Bone marrow (tissue), 2 donors: ENCODE data around the gene LDB3.
"Not testable (repeated sequence)": the region's sequence is repeated elsewhere in the genome, so short reads cannot be mapped to it uniquely, and the experiment has no call there.

Experiments
- DNase-seq, 2 donors: peaks; one replicate each; lab custom pipeline; 2025; lab: John Stamatoyannopoulos, UW

LDB3 gene

DNA sequence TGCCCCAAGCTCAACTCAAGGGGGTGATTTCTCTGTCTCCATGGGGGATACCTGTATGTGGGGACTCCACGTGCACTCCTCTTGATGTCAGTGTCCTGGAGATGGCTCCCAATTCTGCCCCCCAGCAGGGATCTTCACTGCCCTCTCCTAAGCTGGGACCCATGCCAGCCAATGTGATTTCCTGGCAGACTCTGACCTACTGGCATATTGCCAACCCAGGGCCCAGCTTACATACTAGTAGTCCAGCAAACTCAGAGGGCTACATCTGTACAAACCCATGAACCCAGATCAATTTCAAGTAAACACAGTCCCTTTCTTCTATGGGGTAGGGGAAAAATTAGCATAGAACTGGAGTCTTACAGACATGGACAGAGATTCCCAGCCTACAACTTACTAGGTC, 61.9 kb downstream of the LDB3 start:
- DNase-seq = no peak

- no peak for DNase-seq
These were observed 64.5 kb downstream of the LDB3 start for GRCh38 chr10:86732771-86733170.

- DNase-seq = no peak
These were observed 65.0 kb downstream of the LDB3 start for GRCh38 chr10:86733260-86733671.

- DNase-seq = no peak
These were observed 66.1 kb downstream of the LDB3 start for GRCh38 chr10:86734207-86734988.

DNA sequence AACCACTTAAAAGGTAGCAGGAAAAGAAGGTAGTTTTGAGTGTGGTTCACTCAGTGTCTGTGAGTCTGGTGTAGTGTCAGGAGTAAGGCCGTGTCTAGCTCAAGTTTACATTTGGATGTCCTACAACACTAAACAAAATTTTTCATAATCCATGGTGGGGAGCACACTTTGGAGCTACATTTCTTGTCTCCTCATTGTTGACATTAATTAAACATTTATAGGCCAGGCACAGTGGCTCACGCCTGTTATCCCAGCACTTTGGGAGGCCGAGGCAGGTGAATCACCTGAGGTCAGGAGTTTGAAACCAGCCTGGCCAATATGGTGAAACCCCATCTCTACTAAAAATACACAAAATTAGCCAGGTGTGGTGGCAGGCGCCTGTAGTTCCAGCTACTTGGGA, 67.0 kb downstream of the LDB3 start:
- DNase-seq = not testable (repeated sequence)

DNA sequence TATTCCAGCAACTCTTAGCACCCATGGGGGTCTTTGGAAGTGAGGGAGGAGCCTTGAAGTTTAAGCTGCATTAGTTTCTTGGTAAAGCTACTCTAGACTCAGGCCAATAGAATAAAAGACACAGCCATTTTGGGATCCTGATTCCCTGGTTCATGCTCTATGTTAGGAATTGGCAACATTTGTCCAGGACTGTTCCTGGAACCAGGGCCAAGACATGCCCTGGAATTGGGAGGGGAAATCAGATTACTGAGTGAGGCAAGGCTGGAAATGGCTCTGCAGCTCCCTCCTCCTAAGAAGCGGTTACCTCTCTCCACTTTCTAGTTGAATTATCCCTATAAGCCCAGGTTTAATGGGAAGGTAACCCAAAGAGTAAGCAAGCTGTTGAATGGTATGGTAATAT, 73.9 kb downstream of the LDB3 start:
- no peak for DNase-seq

DNA sequence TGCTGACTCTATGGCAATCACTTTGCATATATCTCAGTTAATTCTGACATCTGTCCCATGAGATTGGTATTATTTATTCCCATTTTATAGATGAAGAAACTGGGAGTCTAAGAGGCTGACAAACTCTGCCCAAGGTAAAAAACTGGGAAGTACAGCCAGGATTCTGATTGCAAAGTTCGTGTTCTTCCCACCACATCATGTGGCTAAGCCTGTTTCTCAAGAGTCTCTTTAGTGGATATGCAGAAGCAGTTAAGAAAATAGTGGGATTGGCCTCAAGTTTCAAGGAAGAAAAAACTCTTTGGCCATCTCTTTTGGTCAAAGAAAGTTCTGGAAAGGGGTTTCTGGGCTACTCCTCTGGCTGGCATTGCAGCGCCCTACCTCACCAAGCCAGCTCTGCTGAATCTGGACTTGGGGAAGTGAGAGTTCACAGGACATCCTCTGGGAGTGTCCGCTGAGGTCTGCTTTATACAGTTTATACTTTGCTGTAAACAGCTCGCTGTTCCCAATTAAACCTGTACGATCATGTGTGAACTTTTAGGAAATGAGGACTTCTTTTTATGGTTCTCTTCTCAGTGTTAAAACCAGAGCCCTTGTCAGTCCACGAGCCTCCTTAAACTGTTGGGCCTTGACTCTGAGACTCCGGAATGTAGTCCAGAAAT, 75.9 kb downstream of the LDB3 start:
- DNase-seq = no peak

- DNase-seq = no peak
These were observed 79.7 kb downstream of the LDB3 start for GRCh38 chr10:86747796-86748581.

- no peak for DNase-seq
These were observed 81.5 kb downstream of the LDB3 start for GRCh38 chr10:86749854-86750253.

- no peak for DNase-seq
These were observed 83.2 kb downstream of the LDB3 start for GRCh38 chr10:86751477-86751876.

DNA sequence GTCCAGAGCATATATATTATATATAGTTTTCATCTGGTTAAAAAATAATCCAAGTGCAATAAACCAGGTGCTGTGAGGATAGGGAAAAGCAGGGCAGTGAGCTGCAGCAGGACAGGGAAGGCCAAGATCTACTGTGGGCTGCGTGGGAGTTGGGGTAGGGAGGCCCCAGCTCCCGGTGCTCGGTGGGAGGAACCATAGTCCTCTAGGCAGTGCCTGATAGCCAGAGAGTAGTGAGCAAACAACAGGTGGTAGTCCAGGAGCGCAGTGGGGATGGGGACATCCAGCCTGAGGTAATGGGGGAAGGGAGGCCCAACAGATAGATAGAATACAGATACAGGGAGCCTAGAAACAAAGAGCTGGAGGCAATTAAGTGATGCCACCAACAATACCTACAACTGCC, 84.0 kb downstream of the LDB3 start:
- DNase-seq = no peak

GRCh38 chr10:86753051-86753450, 84.7 kb downstream of the LDB3 start:
- peak in 1 of 2 donors; percentile 33 for DNase-seq

- no peak for DNase-seq
These were observed 85.5 kb downstream of the LDB3 start for GRCh38 chr10:86753638-86754434.

GRCh38 chr10:86755454-86755739, 87.1 kb downstream of the LDB3 start:
- DNase-seq = no peak

- DNase-seq = peak in 1 of 2 donors; percentile 39
These were observed 87.6 kb downstream of the LDB3 start for GRCh38 chr10:86755740-86756510.

- no peak for DNase-seq
These were observed 88.3 kb downstream of the LDB3 start, which contains the start of gene BMPR1A for GRCh38 chr10:86756511-86757112. BMPR1A (plus strand) TSS chr10:86756619; CDS start chr10:86876019, 119,400 bp downstream.

- DNase-seq = no peak
These were observed 89.0 kb downstream of the LDB3 start for GRCh38 chr10:86757113-86757972.

GRCh38 chr10:86758189-86759072, 90.1 kb downstream of the LDB3 start:
- DNase-seq = no peak
